ENCODE measurements around the gene POTEI. TPM values are rescaled to one million over a fixed set of nuclear protein-coding genes. Genes with fewer than 3 reads are reported as not detected.
"Not testable (repeated sequence)": the region's sequence is repeated elsewhere in the genome, so short reads cannot be mapped to it uniquely, and the experiment has no call there.

Gene POTEI
- 2.1 and 3.9 TPM in 2 replicates for total RNA-seq (ENCODE audit: low replicate concordance)
- long read RNA-seq = 0 reads

- not testable (repeated sequence) for DNase-seq (ENCODE audit: extremely low spot score, unreplicated experiment); H3K27ac Mint-ChIP-seq; H3K9me3 Mint-ChIP-seq; H3K27me3 Mint-ChIP-seq; H3K4me1 Mint-ChIP-seq (ENCODE audit: unreplicated experiment); H3K36me3 Mint-ChIP-seq; H3K4me3 Mint-ChIP-seq
Measured at GRCh38 chr2:130509228-130509627, at the start of gene POTEI. Gene POTEI, minus strand, starts transcription at chr2:130509328. Its CDS starts 93 bp downstream, at chr2:130509235.

DNA sequence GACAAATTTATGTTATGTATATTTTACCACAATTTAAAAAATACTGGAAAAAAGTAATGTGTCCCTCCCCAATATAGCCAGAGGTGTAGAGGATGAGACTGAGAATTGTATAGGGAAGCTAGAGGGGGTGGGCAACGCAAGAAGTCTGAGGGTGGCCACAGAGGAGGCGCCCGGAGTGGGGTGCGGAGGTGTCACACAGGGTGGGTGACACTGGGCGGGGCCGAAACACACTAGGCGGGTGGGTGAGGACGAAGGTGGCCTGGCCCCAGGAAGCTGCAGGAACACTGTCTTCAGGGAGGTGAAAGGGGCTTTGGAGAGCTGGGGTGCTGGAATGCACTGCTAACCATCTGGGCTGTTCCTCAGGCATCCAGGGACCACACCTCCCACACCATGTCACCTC lies 47.3 kb upstream of the POTEI start:
- not testable (repeated sequence) for H3K4me1 Mint-ChIP-seq (ENCODE audit: unreplicated experiment); DNase-seq (ENCODE audit: extremely low spot score, unreplicated experiment); H3K9me3 Mint-ChIP-seq; H3K27ac Mint-ChIP-seq; H3K4me3 Mint-ChIP-seq; H3K36me3 Mint-ChIP-seq; H3K27me3 Mint-ChIP-seq

- not testable (repeated sequence) for H3K27me3 Mint-ChIP-seq; H3K4me3 Mint-ChIP-seq; H3K4me1 Mint-ChIP-seq (ENCODE audit: unreplicated experiment); H3K27ac Mint-ChIP-seq; DNase-seq (ENCODE audit: extremely low spot score, unreplicated experiment); H3K36me3 Mint-ChIP-seq; H3K9me3 Mint-ChIP-seq
Measured at GRCh38 chr2:130554178-130554577, 45.0 kb upstream of the POTEI start.

DNA sequence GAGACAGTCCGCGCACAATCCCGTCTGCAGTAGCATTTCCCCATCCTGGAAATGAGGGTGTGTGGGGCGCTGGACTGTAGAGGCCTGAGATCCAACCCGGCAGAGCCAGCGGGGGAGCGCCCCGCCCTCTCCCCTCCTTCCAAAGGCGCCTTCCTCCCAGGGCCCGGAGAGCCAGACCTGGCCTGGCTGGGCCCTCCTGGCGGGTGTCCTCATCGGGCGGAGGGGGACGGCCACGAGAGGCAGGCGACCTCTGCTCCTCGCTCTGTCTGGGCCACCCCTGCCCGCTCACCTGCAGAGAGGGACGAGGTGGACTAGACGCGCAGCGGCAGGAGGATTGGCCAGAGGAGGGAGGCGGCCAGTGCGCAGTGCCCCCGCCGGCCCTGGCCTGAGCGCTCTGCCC lies 40.3 kb upstream of the POTEI start:
- DNase-seq (ENCODE audit: extremely low spot score, unreplicated experiment); H3K36me3 Mint-ChIP-seq; H3K27me3 Mint-ChIP-seq; H3K4me1 Mint-ChIP-seq (ENCODE audit: unreplicated experiment); H3K9me3 Mint-ChIP-seq; H3K4me3 Mint-ChIP-seq; H3K27ac Mint-ChIP-seq: not testable (repeated sequence)

DNA sequence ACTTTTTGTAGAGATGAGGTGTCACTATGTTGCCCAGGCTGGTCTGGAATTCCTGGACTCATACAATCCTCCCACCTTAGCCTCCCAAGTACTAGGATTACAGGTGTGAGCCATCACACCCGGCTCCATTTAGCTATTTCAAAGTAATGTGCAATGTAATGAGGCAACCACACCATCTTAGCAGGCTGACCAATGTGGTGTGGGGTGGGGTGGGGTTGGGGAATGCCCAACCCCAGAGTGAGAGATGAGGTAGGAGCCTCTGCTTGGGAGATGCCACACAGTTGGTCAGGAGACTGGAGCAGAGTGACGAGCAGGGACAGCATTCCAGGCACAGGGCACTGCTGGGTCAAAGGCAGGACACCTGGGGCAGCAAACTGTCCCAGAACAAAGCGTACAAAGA lies 39.3 kb upstream of the POTEI start:
- not testable (repeated sequence) for H3K27me3 Mint-ChIP-seq; H3K4me3 Mint-ChIP-seq; H3K27ac Mint-ChIP-seq; DNase-seq (ENCODE audit: extremely low spot score, unreplicated experiment); H3K36me3 Mint-ChIP-seq; H3K4me1 Mint-ChIP-seq (ENCODE audit: unreplicated experiment); H3K9me3 Mint-ChIP-seq

DNA sequence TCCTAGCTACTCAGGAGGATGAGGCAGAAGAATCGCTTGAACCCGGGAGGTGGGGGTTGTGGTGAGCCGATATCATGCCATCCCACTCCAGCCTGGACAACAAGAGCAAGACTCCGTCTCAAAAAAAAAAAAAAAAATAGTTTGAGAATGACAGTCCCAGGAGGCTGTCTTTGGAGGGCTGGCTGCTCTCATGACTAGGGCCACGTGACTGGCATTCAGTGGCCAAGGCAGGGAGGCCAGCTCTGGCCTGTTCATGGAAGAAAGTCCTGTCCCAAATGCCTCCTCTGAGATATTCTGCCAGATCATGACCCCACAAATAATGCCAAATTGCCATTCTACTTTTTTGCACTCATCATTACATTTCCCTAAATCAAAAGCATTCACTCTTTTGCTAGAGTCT lies 35.9 kb upstream of the POTEI start:
- not testable (repeated sequence) for DNase-seq (ENCODE audit: extremely low spot score, unreplicated experiment); H3K36me3 Mint-ChIP-seq; H3K9me3 Mint-ChIP-seq; H3K27me3 Mint-ChIP-seq; H3K4me1 Mint-ChIP-seq (ENCODE audit: unreplicated experiment); H3K4me3 Mint-ChIP-seq; H3K27ac Mint-ChIP-seq

- H3K4me1 Mint-ChIP-seq (ENCODE audit: unreplicated experiment); H3K27ac Mint-ChIP-seq; H3K27me3 Mint-ChIP-seq; H3K36me3 Mint-ChIP-seq; H3K4me3 Mint-ChIP-seq; H3K9me3 Mint-ChIP-seq; DNase-seq (ENCODE audit: extremely low spot score, unreplicated experiment): not testable (repeated sequence)
Measured at GRCh38 chr2:130543785-130544528, 34.8 kb upstream of the POTEI start.

GRCh38 chr2:130542789-130543188 lies 33.7 kb upstream of the POTEI start:
- not testable (repeated sequence) for H3K36me3 Mint-ChIP-seq; H3K4me1 Mint-ChIP-seq (ENCODE audit: unreplicated experiment); H3K27ac Mint-ChIP-seq; DNase-seq (ENCODE audit: extremely low spot score, unreplicated experiment); H3K4me3 Mint-ChIP-seq; H3K9me3 Mint-ChIP-seq; H3K27me3 Mint-ChIP-seq

- H3K27me3 Mint-ChIP-seq; H3K4me3 Mint-ChIP-seq; H3K4me1 Mint-ChIP-seq (ENCODE audit: unreplicated experiment); DNase-seq (ENCODE audit: extremely low spot score, unreplicated experiment); H3K27ac Mint-ChIP-seq; H3K36me3 Mint-ChIP-seq; H3K9me3 Mint-ChIP-seq: not testable (repeated sequence)
Measured at GRCh38 chr2:130538271-130538670, 29.1 kb upstream of the POTEI start.

DNA sequence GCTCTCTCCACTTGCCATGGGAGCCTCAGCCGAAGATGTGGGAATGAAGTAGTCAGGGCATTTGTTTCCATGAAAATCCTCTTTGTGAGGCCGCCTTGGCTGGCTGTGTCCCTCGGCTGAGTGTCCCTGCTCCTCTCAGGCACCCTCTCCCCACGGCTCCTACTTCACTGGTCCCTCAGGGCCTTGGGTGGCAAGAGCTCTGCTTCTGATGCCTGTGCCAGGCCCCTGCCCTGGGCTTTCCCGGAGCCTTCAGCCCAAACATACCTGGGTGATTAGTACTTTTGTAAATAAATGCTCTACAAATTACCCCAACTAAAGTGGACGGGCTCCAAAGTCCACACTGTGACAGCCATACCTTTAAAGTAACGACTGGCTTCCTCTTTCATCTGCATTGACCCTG lies 27.5 kb upstream of the POTEI start:
- not testable (repeated sequence) for DNase-seq (ENCODE audit: extremely low spot score, unreplicated experiment); H3K4me3 Mint-ChIP-seq; H3K9me3 Mint-ChIP-seq

GRCh38 chr2:130531672-130532071 lies 22.5 kb upstream of the POTEI start:
- not testable (repeated sequence) for H3K27ac Mint-ChIP-seq; H3K27me3 Mint-ChIP-seq; H3K36me3 Mint-ChIP-seq; H3K4me3 Mint-ChIP-seq; H3K9me3 Mint-ChIP-seq; H3K4me1 Mint-ChIP-seq (ENCODE audit: unreplicated experiment); DNase-seq (ENCODE audit: extremely low spot score, unreplicated experiment)

More for the DNA sequence above, 27.5 kb upstream of the POTEI start:
- not testable (repeated sequence) for H3K4me1 Mint-ChIP-seq (ENCODE audit: unreplicated experiment); H3K27ac Mint-ChIP-seq; H3K27me3 Mint-ChIP-seq; H3K36me3 Mint-ChIP-seq

GRCh38 chr2:130531225-130531624 lies 22.1 kb upstream of the POTEI start:
- not testable (repeated sequence) for DNase-seq (ENCODE audit: extremely low spot score, unreplicated experiment); H3K4me1 Mint-ChIP-seq (ENCODE audit: unreplicated experiment); H3K4me3 Mint-ChIP-seq; H3K36me3 Mint-ChIP-seq; H3K27me3 Mint-ChIP-seq; H3K9me3 Mint-ChIP-seq; H3K27ac Mint-ChIP-seq

GRCh38 chr2:130530212-130530611 lies 21.1 kb upstream of the POTEI start:
- not testable (repeated sequence) for H3K4me3 Mint-ChIP-seq; H3K36me3 Mint-ChIP-seq; H3K4me1 Mint-ChIP-seq (ENCODE audit: unreplicated experiment); H3K27ac Mint-ChIP-seq; H3K9me3 Mint-ChIP-seq; DNase-seq (ENCODE audit: extremely low spot score, unreplicated experiment); H3K27me3 Mint-ChIP-seq

- not testable (repeated sequence) for H3K36me3 Mint-ChIP-seq; H3K4me1 Mint-ChIP-seq (ENCODE audit: unreplicated experiment); DNase-seq (ENCODE audit: extremely low spot score, unreplicated experiment); H3K9me3 Mint-ChIP-seq; H3K27ac Mint-ChIP-seq; H3K4me3 Mint-ChIP-seq; H3K27me3 Mint-ChIP-seq
Measured at GRCh38 chr2:130529545-130529944, 20.4 kb upstream of the POTEI start.

All from type B pancreatic cell (in vitro differentiated cells).